HG03460 (cell line): ENCODE data around the gene BICRA.
"Not testable (repeated sequence)": the region's sequence is repeated elsewhere in the genome, so short reads cannot be mapped to it uniquely, and the experiment has no call there.

Source experiments
- ATAC-seq: cut with Tn5 transposase; IDR thresholded peaks from one replicate; pipeline ENCODE4 v1.9.1; 2021; ENCODE audit not compliant: unreplicated experiment

BICRA gene

GRCh38 chr19:47608969-47609905 lies at the start of gene BICRA:
Gene BICRA (plus strand): TSS chr19:47609134. CDS start chr19:47673575, 64,441 bp downstream.
- peak; percentile 38 for ATAC-seq

- no peak for ATAC-seq
These were observed 47.9 kb upstream of the BICRA start for GRCh38 chr19:47560999-47561398.

GRCh38 chr19:47561440-47562057 lies 47.4 kb upstream of the BICRA start:
- ATAC-seq, result no peak

- ATAC-seq, result no peak
These were observed 44.9 kb upstream of the BICRA start for GRCh38 chr19:47564081-47564480.

GRCh38 chr19:47569331-47569730 lies 39.6 kb upstream of the BICRA start:
- ATAC-seq, result no peak

GRCh38 chr19:47572635-47573034 lies 36.3 kb upstream of the BICRA start:
- no peak for ATAC-seq

GRCh38 chr19:47573071-47574026 lies 35.6 kb upstream of the BICRA start, which contains the start of gene ZNF541:
Gene ZNF541 (minus strand): TSS chr19:47573148. CDS start chr19:47555856, 17,292 bp downstream.
- ATAC-seq, result no peak

- no peak for ATAC-seq
These were observed 28.5 kb upstream of the BICRA start for GRCh38 chr19:47580397-47580796.

- ATAC-seq, result no peak
These were observed 27.2 kb upstream of the BICRA start for GRCh38 chr19:47581605-47582319.

- ATAC-seq, result no peak
These were observed 26.5 kb upstream of the BICRA start for GRCh38 chr19:47582320-47582909.

GRCh38 chr19:47583161-47583560 lies 25.8 kb upstream of the BICRA start:
- not testable (repeated sequence) for ATAC-seq

- ATAC-seq, result no peak
These were observed 21.6 kb upstream of the BICRA start for GRCh38 chr19:47587295-47587694.

GRCh38 chr19:47589824-47590223 lies 19.1 kb upstream of the BICRA start:
- ATAC-seq, result no peak

- ATAC-seq, result no peak
These were observed 15.1 kb upstream of the BICRA start for GRCh38 chr19:47593860-47594259.

- no peak for ATAC-seq
These were observed 13.0 kb upstream of the BICRA start for GRCh38 chr19:47595944-47596343.

GRCh38 chr19:47598407-47599349 lies 10.3 kb upstream of the BICRA start:
- ATAC-seq, result no peak

GRCh38 chr19:47599671-47600245 lies 9.2 kb upstream of the BICRA start:
- not testable (repeated sequence) for ATAC-seq
